AG04449 (cell line): ENCODE measurements around the gene TP53RK.

ENCODE experiments used
- CTCF ChIA-PET: fragments of 350-600 bp; formaldehyde crosslinking; extraction: SDS; loops from one replicate; lab custom pipeline; 2021; ENCODE audit warnings: antibody characterized with exemption; lab: Yijun Ruan, JAX
- POLR2A ChIA-PET: fragments of 400-600, 350-600 bp; formaldehyde crosslinking; extraction: SDS; loops from one replicate; lab custom pipeline; 2020; ENCODE audit warnings: antibody characterized with exemption, inconsistent platforms; lab: Yijun Ruan, JAX
- DNase-seq: peaks from one replicate; pipeline ENCODE4 v3.0.0-alpha.2; 2010; ENCODE audit warnings: low read depth, low spot score
- H3K4me3 ChIP-seq: 2 replicates; pipeline ENCODE4 v1.5.1; 2011; ENCODE audit warnings: low read depth, mild to moderate bottlenecking, control low read depth, low read length
- CTCF ChIP-seq: IDR thresholded peaks from one replicate; pipeline ENCODE4 v1.5.1; 2011; ENCODE audit warnings: mild to moderate bottlenecking, moderate library complexity, low read length, control low read depth, inconsistent platforms; ENCODE audit not compliant: insufficient read depth; ENCODE audit errors: missing control alignments

Gene TP53RK

GRCh38 chr20:46644733-46645132 lies 44.5 kb downstream of the TP53RK start:
- no peak for DNase-seq
- ChIA-PET CTCF (no interaction called here), POLR2A (no interaction called here)
- TF ChIP-seq CTCF: no peak
- no peak overlapping the region for H3K4me3 ChIP-seq

- no peak for TF ChIP-seq CTCF
- no peak for DNase-seq
- ChIA-PET POLR2A (no interaction called here), CTCF (no interaction called here)
- no peak overlapping the region for H3K4me3 ChIP-seq
Measured at GRCh38 chr20:46644160-46644559, 45.1 kb downstream of the TP53RK start.

- CTCF ChIA-PET: interaction anchor here (1.6 kb wide), 1 partner anchor 37 kb away, joined by 3 read pairs; no protein-coding TSS in a partner anchor
- no peak for TF ChIP-seq CTCF
- POLR2A ChIA-PET: no interaction called here
- no peak overlapping the region for H3K4me3 ChIP-seq
- DNase-seq: no peak
Measured at GRCh38 chr20:46642969-46643343, 46.3 kb downstream of the TP53RK start.

GRCh38 chr20:46642265-46642968 lies 46.8 kb downstream of the TP53RK start:
- ChIA-PET POLR2A (no interaction called here), CTCF (interaction anchor here (1.6 kb wide), 1 partner anchor 38 kb away, joined by 3 read pairs; no protein-coding TSS in a partner anchor)
- no peak overlapping the region for H3K4me3 ChIP-seq
- TF ChIP-seq CTCF: no peak
- DNase-seq: no peak

GRCh38 chr20:46641424-46641823 lies 47.8 kb downstream of the TP53RK start:
- ChIA-PET CTCF (no interaction called here), POLR2A (no interaction called here)
- TF ChIP-seq CTCF: no peak
- no peak for DNase-seq
- no peak overlapping the region for H3K4me3 ChIP-seq

- CTCF ChIA-PET: no interaction called here
- DNase-seq: no peak
- H3K4me3 ChIP-seq: no peak overlapping the region
- POLR2A ChIA-PET: no interaction called here
- no peak for TF ChIP-seq CTCF
Measured at GRCh38 chr20:46640536-46641311, 48.5 kb downstream of the TP53RK start.
